ENCODE data around the gene TTLL1.

DNA sequence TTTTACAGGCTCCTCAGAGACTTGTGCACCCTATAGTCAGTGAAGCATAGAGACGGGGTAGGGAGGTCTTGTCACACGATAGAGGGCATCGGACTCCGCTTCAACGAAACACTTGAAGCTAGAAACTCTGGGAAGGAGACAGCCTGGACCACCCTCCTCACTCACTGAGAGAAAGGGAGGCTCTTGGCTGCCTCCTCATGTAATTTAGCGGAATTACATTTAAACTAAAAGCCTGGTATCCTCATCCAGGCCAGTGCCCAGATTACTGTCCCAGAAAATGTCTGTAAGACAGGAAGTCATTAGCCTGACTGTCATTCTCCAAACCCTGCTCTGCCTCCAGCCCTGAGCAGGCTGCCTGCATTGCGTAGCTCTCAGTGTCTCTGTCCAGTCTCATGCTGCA, 36.0 kb downstream of the TTLL1 start:
- TF ChIP-seq, protein P1, sequence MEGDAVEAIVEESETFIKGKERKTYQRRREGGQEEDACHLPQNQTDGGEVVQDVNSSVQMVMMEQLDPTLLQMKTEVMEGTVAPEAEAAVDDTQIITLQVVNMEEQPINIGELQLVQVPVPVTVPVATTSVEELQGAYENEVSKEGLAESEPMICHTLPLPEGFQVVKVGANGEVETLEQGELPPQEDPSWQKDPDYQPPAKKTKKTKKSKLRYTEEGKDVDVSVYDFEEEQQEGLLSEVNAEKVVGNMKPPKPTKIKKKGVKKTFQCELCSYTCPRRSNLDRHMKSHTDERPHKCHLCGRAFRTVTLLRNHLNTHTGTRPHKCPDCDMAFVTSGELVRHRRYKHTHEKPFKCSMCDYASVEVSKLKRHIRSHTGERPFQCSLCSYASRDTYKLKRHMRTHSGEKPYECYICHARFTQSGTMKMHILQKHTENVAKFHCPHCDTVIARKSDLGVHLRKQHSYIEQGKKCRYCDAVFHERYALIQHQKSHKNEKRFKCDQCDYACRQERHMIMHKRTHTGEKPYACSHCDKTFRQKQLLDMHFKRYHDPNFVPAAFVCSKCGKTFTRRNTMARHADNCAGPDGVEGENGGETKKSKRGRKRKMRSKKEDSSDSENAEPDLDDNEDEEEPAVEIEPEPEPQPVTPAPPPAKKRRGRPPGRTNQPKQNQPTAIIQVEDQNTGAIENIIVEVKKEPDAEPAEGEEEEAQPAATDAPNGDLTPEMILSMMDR (IDR thresholded peaks at IDR 0.05), result no peak
- TF ChIP-seq POLR2A (IDR thresholded peaks at IDR 0.05) (no peak), EP300 (IDR thresholded peaks at IDR 0.05) (no peak)
